Measurements from ENCODE around the gene RDH16. TPM values are rescaled to one million over a fixed set of nuclear protein-coding genes. Genes with fewer than 3 reads are reported as not detected.

RDH16 gene
- total RNA-seq, 3 donors from 2014 or later (not counting 1 experiment from before 2014, with no cell fraction given): 1.3 to 2.3 (median 1.6) TPM

- Mint-ChIP-seq H3K4me3 (no peak overlapping the region), H3K27me3 (ENCODE audit: low read depth in 2 of 2) (peaks cover 8 to 11% of the 10 kb centered on the region in 2 donors), H3K36me3 (no peaks in the 10 kb centered on the region), H3K27ac (no peak overlapping the region), H3K9me3 (no peaks in the 10 kb centered on the region), H3K4me1 (no peaks in the 10 kb centered on the region)
- Histone ChIP-seq H3K27me3 (ENCODE audit: control insufficient read depth, insufficient read depth, low read length) (no peaks in the 10 kb centered on the region), H3K27ac (ENCODE audit: low read length) (no peak overlapping the region), H3K4me3 (ENCODE audit: low read length) (no peak overlapping the region), H3K9me3 (ENCODE audit: control insufficient read depth, insufficient read depth, low read length) (peaks cover 13% of the 10 kb centered on the region), H3K4me1 (ENCODE audit: control insufficient read depth, insufficient read depth, low read length) (no peaks in the 10 kb centered on the region), H3K36me3 (ENCODE audit: control insufficient read depth, insufficient read depth, low read length) (no peaks in the 10 kb centered on the region)
- 80% methylated on average over 5 of the region's 5 CpGs for WGBS (ENCODE audit: insufficient coverage)
- TF ChIP-seq CTCF (IDR thresholded peaks at IDR 0.05): no peak
- ATAC-seq (no peak), DNase-seq (no peak)
- intact Hi-C loops (cut with micrococcal nuclease): no loop called here
Observed at GRCh38 chr12:56908136-56908535, 49.3 kb downstream of the RDH16 start.

GRCh38 chr12:56905852-56906251 is 51.6 kb downstream of the RDH16 start:
- no peak for DNase-seq

GRCh38 chr12:56903374-56903773 is 54.0 kb downstream of the RDH16 start:
- Histone ChIP-seq H3K27me3 (ENCODE audit: control insufficient read depth, insufficient read depth, low read length) (no peaks in the 10 kb centered on the region), H3K27ac (ENCODE audit: low read length) (no peak overlapping the region), H3K36me3 (ENCODE audit: control insufficient read depth, insufficient read depth, low read length) (no peaks in the 10 kb centered on the region), H3K9me3 (ENCODE audit: control insufficient read depth, insufficient read depth, low read length) (peaks cover 28% of the 10 kb centered on the region), H3K4me3 (ENCODE audit: low read length) (no peak overlapping the region), H3K4me1 (ENCODE audit: control insufficient read depth, insufficient read depth, low read length) (no peaks in the 10 kb centered on the region)
- no peak for TF ChIP-seq CTCF (IDR thresholded peaks at IDR 0.05)
- Mint-ChIP-seq H3K4me1 (no peaks in the 10 kb centered on the region), H3K4me3 (no peak overlapping the region), H3K27me3 (ENCODE audit: low read depth in 2 of 2) (peaks cover 1 to 10% of the 10 kb centered on the region in 2 donors), H3K27ac (no peak overlapping the region), H3K36me3 (peaks cover 10% of the 10 kb centered on the region), H3K9me3 (peaks cover 2% of the 10 kb centered on the region in 2 donors)
- intact Hi-C loops (cut with micrococcal nuclease): no loop called here
- 86% methylated on average over 1 of the region's 1 CpG for WGBS (ENCODE audit: insufficient coverage)
- DNase-seq (no peak), ATAC-seq (no peak)

More at GRCh38 chr12:56905852-56906251, 51.6 kb downstream of the RDH16 start:
- peaks cover 8% of the 10 kb centered on the region for H3K36me3 Mint-ChIP-seq
- no peaks in the 10 kb centered on the region for H3K4me1 ChIP-seq (ENCODE audit: control insufficient read depth, insufficient read depth, low read length)
- intact Hi-C loops (cut with micrococcal nuclease): no loop called here
- no peak for ATAC-seq
- no peak for TF ChIP-seq CTCF (IDR thresholded peaks at IDR 0.05)
- WGBS (ENCODE audit: insufficient coverage): 100% methylated on average over 1 of the region's 1 CpG
- H3K27me3 Mint-ChIP-seq (ENCODE audit: low read depth in 2 of 2): peaks cover 4 to 14% of the 10 kb centered on the region in 2 donors
- H3K9me3 ChIP-seq (ENCODE audit: control insufficient read depth, insufficient read depth, low read length): peaks cover 25% of the 10 kb centered on the region
- no peaks in the 10 kb centered on the region for H3K4me1 Mint-ChIP-seq
- H3K4me3 ChIP-seq (ENCODE audit: low read length): no peak overlapping the region
- no peak overlapping the region for H3K4me3 Mint-ChIP-seq
- no peaks in the 10 kb centered on the region for H3K27me3 ChIP-seq (ENCODE audit: control insufficient read depth, insufficient read depth, low read length)
- peaks cover 2% of the 10 kb centered on the region in 2 donors for H3K9me3 Mint-ChIP-seq
- no peaks in the 10 kb centered on the region for H3K36me3 ChIP-seq (ENCODE audit: control insufficient read depth, insufficient read depth, low read length)
- H3K27ac ChIP-seq (ENCODE audit: low read length): no peak overlapping the region
- no peak overlapping the region for H3K27ac Mint-ChIP-seq

Other genes starting within 250 kb of the RDH16 start
- gene NACA, start 232.3 kb downstream of the RDH16 start, total RNA-seq: 100 to 1,000 TPM; 644 to 785 (median 695) TPM
- gene PRIM1, start 205.3 kb downstream of the RDH16 start, total RNA-seq: 10 to 100 TPM; 10.1 to 11.9 (median 10.4) TPM
- 1 to 10 TPM in 1 of 3 donors, under 1 TPM in 1, not detected in 1; 0.16 to 1.4 TPM for gene HSD17B6, start 194.3 kb downstream of the RDH16 start, total RNA-seq
- gene SDR9C7, start 23.2 kb downstream of the RDH16 start, total RNA-seq: under 1 TPM in 1 of 3 donors, not detected in 2; 0.20 TPM
- 10 to 100 TPM in 2 of 3 donors, 1 to 10 TPM in 1; 9.5 to 17.6 (median 12.5) TPM for gene ZBTB39, start 48.9 kb upstream of the RDH16 start, total RNA-seq
- not detected for gene TAC3, start 58.9 kb upstream of the RDH16 start, total RNA-seq
- gene MYO1A, start 92.5 kb upstream of the RDH16 start, total RNA-seq: 1 to 10 TPM in 1 of 3 donors, not detected in 2; 1.1 TPM
- gene NEMP1, start 121.2 kb upstream of the RDH16 start, total RNA-seq: 10 to 100 TPM; 11.1 to 16.7 (median 12.1) TPM
- 1 to 10 TPM; 4.2 to 7.0 (median 5.4) TPM for gene NAB2, start 131.5 kb upstream of the RDH16 start, total RNA-seq
- gene STAT6, start 153.8 kb upstream of the RDH16 start, total RNA-seq: 100 to 1,000 TPM; 277 to 340 (median 319) TPM
- gene LRP1, start 170.9 kb upstream of the RDH16 start, total RNA-seq: 10 to 100 TPM in 1 of 3 donors, 1 to 10 TPM in 2; 6.7 to 13.1 (median 9.5) TPM
- gene LRP1-AS, start 190.0 kb upstream of the RDH16 start, total RNA-seq: not detected